Activated B cell treated with CpG ODN at 0.5 μM for 24 hours (primary cell): ENCODE measurements around the gene UACA. TPM values are rescaled to one million over a fixed set of nuclear protein-coding genes. Genes with fewer than 3 reads are reported as not detected.
"Not testable (repeated sequence)": the region's sequence is repeated elsewhere in the genome, so short reads cannot be mapped to it uniquely, and the experiment has no call there.

Experiments
- ATAC-seq: fragments of 200-7000 bp; cut with Tn5 transposase; one replicate; pipeline ENCODE4 v1.10.0; 2021; ENCODE audit warnings: low read depth, mild to moderate bottlenecking, moderate library complexity
- CTCF ChIA-PET: fragments of 350-600 bp; sonication (Branson Sonifier 250); formaldehyde crosslinking; loops from one replicate; lab custom pipeline; 2021; ENCODE audit warnings: antibody characterized with exemption; lab: Charles Lee
- POLR2A ChIA-PET: fragments of 350-600 bp; sonication (Branson Sonifier 250); formaldehyde crosslinking; loops from one replicate; lab custom pipeline; 2021; ENCODE audit warnings: antibody characterized with exemption; lab: Charles Lee
- DNase-seq: peaks from one replicate; pipeline ENCODE4 v3.0.0; 2022
- H3K27ac Mint-ChIP-seq: one replicate; pipeline ENCODE4 v1.8.0; 2020; ENCODE audit warnings: mixed read lengths
- H3K27me3 Mint-ChIP-seq: one replicate; pipeline ENCODE4 v1.8.0; 2021; ENCODE audit warnings: mixed read lengths
- H3K36me3 Mint-ChIP-seq: one replicate; pipeline ENCODE4 v1.8.0; 2021; ENCODE audit warnings: low read depth, mixed read lengths
- H3K4me1 Mint-ChIP-seq: one replicate; pipeline ENCODE4 v1.8.0; 2021; ENCODE audit warnings: mixed read lengths
- H3K4me3 Mint-ChIP-seq: one replicate; pipeline ENCODE4 v1.8.0; 2020; ENCODE audit warnings: mild to moderate bottlenecking, mixed read lengths
- H3K9me3 Mint-ChIP-seq: one replicate; pipeline ENCODE4 v1.8.0; 2020; ENCODE audit warnings: mixed read lengths
- CTCF ChIP-seq: fragments of 200-600 bp; IDR thresholded peaks from one replicate; pipeline ENCODE4 v1.8.0; 2022; ENCODE audit warnings: antibody characterized with exemption, mild to moderate bottlenecking
- intact Hi-C: fragments of 100-400 bp; cut with micrococcal nuclease; formaldehyde crosslinking; loops from one replicate; pipeline ENCODE4 v1.15.1; 2024
- total RNA-seq: library from RNA; stranded (reverse); gene quantifications from 2 replicates; pipeline ENCODE4 v1.2.3, GENCODE V29; 2022

Gene UACA
- total RNA-seq, 1 donor from 2014 or later, result 1.00 TPM

- H3K9me3 Mint-ChIP-seq, result peaks cover 6% of the 10 kb centered on the region
- TF ChIP-seq CTCF, result no peak
- intact Hi-C loops, result no loop called here
- DNase-seq (no peak), ATAC-seq (no peak)
- CTCF ChIA-PET, result no interaction called here
- POLR2A ChIA-PET, result no interaction called here
- H3K4me1 Mint-ChIP-seq, result no peaks in the 10 kb centered on the region
- no peak overlapping the region for H3K4me3 Mint-ChIP-seq
- no peaks in the 10 kb centered on the region for H3K36me3 Mint-ChIP-seq
- H3K27me3 Mint-ChIP-seq, result peaks cover 32% of the 10 kb centered on the region
- H3K27ac Mint-ChIP-seq, result no peak overlapping the region
Measured at GRCh38 chr15:70617076-70617910, 146.1 kb downstream of the UACA start.

GRCh38 chr15:70616311-70616756 is 147.0 kb downstream of the UACA start:
- H3K27ac Mint-ChIP-seq, H3K36me3 Mint-ChIP-seq, H3K4me1 Mint-ChIP-seq, intact Hi-C loops, H3K4me3 Mint-ChIP-seq, POLR2A ChIA-PET, H3K9me3 Mint-ChIP-seq, CTCF ChIA-PET, DNase-seq, ATAC-seq: not testable (repeated sequence)
- H3K27me3 Mint-ChIP-seq, result peaks cover 32% of the 10 kb centered on the region

- no peak overlapping the region for H3K27ac Mint-ChIP-seq
- DNase-seq (no peak), ATAC-seq (no peak)
- no peaks in the 10 kb centered on the region for H3K4me1 Mint-ChIP-seq
- peaks cover 5% of the 10 kb centered on the region for H3K9me3 Mint-ChIP-seq
- intact Hi-C loops, result no loop called here
- H3K36me3 Mint-ChIP-seq, result no peaks in the 10 kb centered on the region
- peaks cover 29% of the 10 kb centered on the region for H3K27me3 Mint-ChIP-seq
- H3K4me3 Mint-ChIP-seq, result no peak overlapping the region
- POLR2A ChIA-PET, result no interaction called here
- CTCF ChIA-PET, result no interaction called here
- no peak for TF ChIP-seq CTCF
Measured at GRCh38 chr15:70615435-70616310, 147.7 kb downstream of the UACA start.

- ATAC-seq (no peak), DNase-seq (no peak)
- Mint-ChIP-seq H3K27me3 (peaks cover 29% of the 10 kb centered on the region), H3K27ac (no peak overlapping the region), H3K36me3 (no peaks in the 10 kb centered on the region), H3K4me1 (no peaks in the 10 kb centered on the region), H3K9me3 (peaks cover 5% of the 10 kb centered on the region), H3K4me3 (no peak overlapping the region)
- no peak for TF ChIP-seq CTCF
- CTCF ChIA-PET, result no interaction called here
- POLR2A ChIA-PET, result no interaction called here
- intact Hi-C loops, result no loop called here
Measured at GRCh38 chr15:70614221-70614620, 149.1 kb downstream of the UACA start.

- CTCF ChIA-PET, result no interaction called here
- Mint-ChIP-seq H3K36me3 (no peaks in the 10 kb centered on the region), H3K27me3 (peaks cover 29% of the 10 kb centered on the region), H3K9me3 (peaks cover 5% of the 10 kb centered on the region), H3K4me1 (no peaks in the 10 kb centered on the region), H3K27ac (no peak overlapping the region), H3K4me3 (no peak overlapping the region)
- ATAC-seq, result no peak
- no peak for TF ChIP-seq CTCF
- no peak for DNase-seq
- intact Hi-C loops, result no loop called here
- POLR2A ChIA-PET, result no interaction called here
Measured at GRCh38 chr15:70613271-70613670, 150.1 kb downstream of the UACA start.
